Bone marrow (tissue), 2 donors: ENCODE results near the gene DGKE.

ENCODE experiments used
- DNase-seq, 2 donors: peaks; one replicate each; lab custom pipeline; 2025; lab: John Stamatoyannopoulos, UW

The DGKE gene

DNA sequence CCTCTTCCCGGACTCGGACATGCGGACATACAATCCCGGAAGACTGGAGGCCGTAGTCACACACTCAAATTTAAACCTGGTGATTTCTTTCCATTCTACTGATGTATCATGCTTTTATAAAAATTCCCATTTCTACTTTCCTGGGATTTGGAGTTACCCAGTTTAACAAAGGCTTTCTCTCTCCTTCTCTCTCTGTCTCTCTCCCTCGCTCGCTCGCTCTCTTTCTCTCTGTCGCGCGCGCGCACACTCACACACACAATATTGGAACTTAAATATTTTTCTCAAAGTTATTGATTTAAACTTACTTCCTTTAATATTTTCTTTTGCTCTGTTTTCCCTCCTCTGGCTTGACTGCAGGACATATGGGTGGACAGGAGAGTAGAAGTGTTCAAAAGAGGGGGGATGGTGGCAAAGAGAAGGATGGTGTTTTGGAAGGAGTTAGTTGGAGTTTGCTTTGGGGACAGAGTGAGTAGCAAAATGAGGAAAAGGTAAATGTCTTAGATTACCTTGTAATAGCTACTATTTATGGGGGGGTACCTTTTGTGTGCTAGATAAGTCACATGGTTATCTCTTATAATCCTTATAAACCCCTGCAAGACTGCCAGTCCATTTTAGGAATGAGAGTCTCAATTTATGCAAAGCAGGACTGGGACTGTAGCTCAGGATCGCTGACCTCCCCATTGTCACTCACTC is 80.8 kb downstream of the DGKE start:
- no peak for DNase-seq

GRCh38 chr17:56917559-56918296 is 83.8 kb downstream of the DGKE start:
- DNase-seq = no peak

- DNase-seq = no peak
These were observed 85.0 kb downstream of the DGKE start for GRCh38 chr17:56918916-56919315.
